Heart right ventricle (tissue), 16 donors: ENCODE data around the gene STX19. TPM values are rescaled to one million over a fixed set of nuclear protein-coding genes. Genes with fewer than 3 reads are reported as not detected.

Experiments
- ATAC-seq, 8 donors: fragments of 200-7000 bp; cut with Tn5 transposase; one replicate each; pipeline ENCODE4 v1.9.1; 2020; ENCODE audit warnings: mild to moderate bottlenecking in 8 of 8, moderate library complexity in 8 of 8, moderate number of reproducible peaks in 1 of 8
- DNase-seq, 2 donors: peaks; one replicate each; pipeline ENCODE4 v3.0.0-alpha.2; 2020
- H3K27ac ChIP-seq, 10 donors: fragments of 200-600 bp; sonication (generic) in 2 of 10; one replicate each; pipeline versions ENCODE4 v1.5.0 to v1.8.0; 2020 to 2022; ENCODE audit warnings: mild to moderate bottlenecking in 3 of 10
- H3K27me3 ChIP-seq, 7 donors: fragments of 200-600 bp; one replicate each; pipeline ENCODE4 v1.8.0; 2021 to 2022; ENCODE audit warnings: mild to moderate bottlenecking in 2 of 7
- H3K36me3 ChIP-seq, 9 donors: fragments of 200-600 bp; sonication (generic) in 1 of 9; one replicate each; pipeline versions ENCODE4 v1.5.0 to v1.8.0; 2020 to 2022; ENCODE audit warnings: mild to moderate bottlenecking in 2 of 9
- H3K4me1 ChIP-seq, 9 donors: fragments of 200-600 bp; sonication (generic) in 1 of 9; one replicate each; pipeline versions ENCODE4 v1.5.0 to v1.8.0; 2020 to 2022; ENCODE audit warnings: mild to moderate bottlenecking in 4 of 9
- H3K4me3 ChIP-seq, 10 donors: fragments of 200-600 bp; sonication (generic) in 2 of 10; one replicate each; pipeline versions ENCODE4 v1.5.0 to v1.8.0; 2020 to 2022; ENCODE audit warnings: mild to moderate bottlenecking in 7 of 10, moderate library complexity in 2 of 10
- H3K9me3 ChIP-seq, 11 donors: fragments of 200-600 bp in 10 of 11; sonication (generic) in 2 of 11; one replicate each; pipeline versions ENCODE4 v1.5.0 to v1.8.0; 2013 to 2022; ENCODE audit warnings: mild to moderate bottlenecking in 2 of 11, control low read depth in 1 of 11, moderate library complexity in 1 of 11
- CTCF ChIP-seq, 9 donors: fragments of 200-600 bp; sonication (generic) in 2 of 9; IDR thresholded peaks; one replicate each; pipeline versions ENCODE4 v1.5.0 to v1.8.0; 2021 to 2022; ENCODE audit warnings: antibody characterized with exemption in 9 of 9, mild to moderate bottlenecking in 5 of 9, moderate library complexity in 1 of 9
- WGBS, 2 donors: extraction: QIAGEN DNeasy Blood & Tissue Kit; methylation state at CpG; one replicate each; pipeline ENCODE4 v1.1.7; 2013; ENCODE audit warnings: inconsistent platforms in 1 of 2; 5-methylcytosine and 5-hydroxymethylcytosine counted together
- intact Hi-C, 10 donors: fragments of 100-400 bp; cut with DNase I; formaldehyde crosslinking; loops; one replicate each; pipeline versions ENCODE4 v1.11.1 to v1.14.2; 2022
- polyA plus RNA-seq, 2 donors: library from polyadenylated mRNA; stranded (reverse); fragments of 200-250 nt; gene quantifications; one replicate each; pipeline ENCODE4 v1.2.3, GENCODE V29; 2013
- total RNA-seq, 10 donors: library from RNA; stranded (reverse); fragmentation: NEBNext Ultra II Directional in 3 of 10; extraction: Animal tissue kit (Norgen Biotek cat#: 25700) in 3 of 10; gene quantifications; one replicate each; pipeline versions ENCODE4 v1.2.1 to v1.2.4, GENCODE V29; 2021 to 2023
- donor health status: Arrhythmogenic right ventricular cardiomyopathy.
- donor health status: ischemic (EF 13 %, LVEDD 7.1; RV severe dilation, severe dysfunction).
- donor health status: healthy with polysubstance abuse.
- donor health status: DM: no; HTN: yes; CAD: no.
- donor health status: DM: no; HTN: no; CAD: no.
- donor health status: ischemic (EF 25% LVEDD 6.9; RV normal size, moderate dysfunction).
- donor health status: ischemic (EF 25% LVEDD 5.7; RV mildly dilated, moderate dysfunction).
- donor health status: healthy.
- donor health status: DM: yes; HTN: yes; CAD: no.
- donor health status: Ischemic cardiomyopathy.
- donor health status: ischemic (EF 35%, LVEDD 5.7; RV mildly dilated, moderate dysfunction).
- donor health status: nonischemic (EF 11% LVEDD 7.7; RV severe dilation, severe dysfunction).
- donor health status: DM: yes; HTN: yes; CAD: no.
- donor health status: PGD.
- donor health status: ischemic (EF 29% LVEDD 5.4; RV normal size, mild dysfunction).
- donor health status: nonischemic (EF 23%, LVEDD 6.1; RV moderate dilation, normal function).

STX19 gene
- total and polyA plus RNA-seq, 12 donors, result 0.09 to 0.28 (median 0.21) TPM; not detected in 7

- no peaks in the 10 kb centered on the region for H3K27me3 ChIP-seq
- 53 to 67% methylated on average over 1 of the region's 1 CpG for WGBS, 2 donors
- H3K4me3 ChIP-seq, result no peak overlapping the region
- peaks cover 0 to 5% (median 0%) of the 10 kb centered on the region in 9 donors for H3K36me3 ChIP-seq
- no peaks in the 10 kb centered on the region for H3K9me3 ChIP-seq
- H3K27ac ChIP-seq, result no peak overlapping the region
- peaks cover 0 to 8% (median 0%) of the 10 kb centered on the region in 9 donors for H3K4me1 ChIP-seq
- no peak for TF ChIP-seq CTCF (IDR thresholded peaks at IDR 0.05)
- intact Hi-C loops, result no loop called here
- ATAC-seq (no peak), DNase-seq (no peak)
Observed at GRCh38 chr3:94012185-94012584, 16.2 kb downstream of the STX19 start.

- Histone ChIP-seq H3K4me1 (peaks cover 0 to 8% (median 0%) of the 10 kb centered on the region in 9 donors), H3K36me3 (peaks cover 0 to 5% (median 0%) of the 10 kb centered on the region in 9 donors), H3K9me3 (no peaks in the 10 kb centered on the region), H3K4me3 (no peak overlapping the region), H3K27ac (no peak overlapping the region), H3K27me3 (no peaks in the 10 kb centered on the region)
- 88% methylated on average over 3 of the region's 3 CpGs for WGBS, 2 donors
- no peak for TF ChIP-seq CTCF (IDR thresholded peaks at IDR 0.05)
- DNase-seq (no peak), ATAC-seq (no peak)
- intact Hi-C loops, result no loop called here
Observed at GRCh38 chr3:94011233-94011711, 17.1 kb downstream of the STX19 start.

GRCh38 chr3:94009608-94010007 lies 18.8 kb downstream of the STX19 start:
- Histone ChIP-seq H3K9me3 (no peaks in the 10 kb centered on the region), H3K27ac (no peak overlapping the region), H3K4me3 (no peak overlapping the region), H3K4me1 (peaks cover 0 to 8% (median 0%) of the 10 kb centered on the region in 9 donors), H3K27me3 (no peaks in the 10 kb centered on the region), H3K36me3 (peaks cover 0 to 4% (median 0%) of the 10 kb centered on the region in 9 donors)
- intact Hi-C loops, result loop anchor here in 1 of 10 donors (10.0 kb wide), 1 partner anchor 55 kb away; the partner anchor contains the start of genes DHFR2 and NSUN3
- no peak for TF ChIP-seq CTCF (IDR thresholded peaks at IDR 0.05)
- WGBS, 2 donors, result 96 to 98% methylated on average over 2 of the region's 2 CpGs
- ATAC-seq (no peak), DNase-seq (no peak)

GRCh38 chr3:94008253-94008652 lies 20.1 kb downstream of the STX19 start:
- Histone ChIP-seq H3K4me3 (no peak overlapping the region), H3K36me3 (no peaks in the 10 kb centered on the region), H3K9me3 (no peaks in the 10 kb centered on the region), H3K27ac (no peak overlapping the region), H3K4me1 (peaks cover 0 to 14% (median 0%) of the 10 kb centered on the region in 9 donors), H3K27me3 (no peaks in the 10 kb centered on the region)
- intact Hi-C loops, result loop anchor here in 1 of 10 donors (10.0 kb wide), 1 partner anchor 57 kb away; the partner anchor contains the start of genes DHFR2 and NSUN3
- TF ChIP-seq CTCF (IDR thresholded peaks at IDR 0.05), result no peak
- no peak for DNase-seq
- ATAC-seq, result no peak
- 92 to 94% methylated on average over 2 of the region's 2 CpGs for WGBS, 2 donors
